ENCODE measurements around the gene ACO1.

GRCh38 chr9:32404856-32405255 is 20.4 kb downstream of the ACO1 start:
- TF ChIP-seq ZNF580 (tag by site-specific recombination; IDR thresholded peaks at IDR 0.05), result no peak
- TF ChIP-seq TCF7L2 (IDR thresholded peaks at IDR 0.05; ENCODE audit: borderline replicate concordance, low read depth, low read length), result no peak
- no peak for TF ChIP-seq CTCF (tag by site-specific recombination; IDR thresholded peaks at IDR 0.05)
- TF ChIP-seq, protein P1, sequence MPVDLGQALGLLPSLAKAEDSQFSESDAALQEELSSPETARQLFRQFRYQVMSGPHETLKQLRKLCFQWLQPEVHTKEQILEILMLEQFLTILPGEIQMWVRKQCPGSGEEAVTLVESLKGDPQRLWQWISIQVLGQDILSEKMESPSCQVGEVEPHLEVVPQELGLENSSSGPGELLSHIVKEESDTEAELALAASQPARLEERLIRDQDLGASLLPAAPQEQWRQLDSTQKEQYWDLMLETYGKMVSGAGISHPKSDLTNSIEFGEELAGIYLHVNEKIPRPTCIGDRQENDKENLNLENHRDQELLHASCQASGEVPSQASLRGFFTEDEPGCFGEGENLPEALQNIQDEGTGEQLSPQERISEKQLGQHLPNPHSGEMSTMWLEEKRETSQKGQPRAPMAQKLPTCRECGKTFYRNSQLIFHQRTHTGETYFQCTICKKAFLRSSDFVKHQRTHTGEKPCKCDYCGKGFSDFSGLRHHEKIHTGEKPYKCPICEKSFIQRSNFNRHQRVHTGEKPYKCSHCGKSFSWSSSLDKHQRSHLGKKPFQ (tag by site-specific recombination; IDR thresholded peaks at IDR 0.05), result no peak
- TF ChIP-seq, protein P2, sequence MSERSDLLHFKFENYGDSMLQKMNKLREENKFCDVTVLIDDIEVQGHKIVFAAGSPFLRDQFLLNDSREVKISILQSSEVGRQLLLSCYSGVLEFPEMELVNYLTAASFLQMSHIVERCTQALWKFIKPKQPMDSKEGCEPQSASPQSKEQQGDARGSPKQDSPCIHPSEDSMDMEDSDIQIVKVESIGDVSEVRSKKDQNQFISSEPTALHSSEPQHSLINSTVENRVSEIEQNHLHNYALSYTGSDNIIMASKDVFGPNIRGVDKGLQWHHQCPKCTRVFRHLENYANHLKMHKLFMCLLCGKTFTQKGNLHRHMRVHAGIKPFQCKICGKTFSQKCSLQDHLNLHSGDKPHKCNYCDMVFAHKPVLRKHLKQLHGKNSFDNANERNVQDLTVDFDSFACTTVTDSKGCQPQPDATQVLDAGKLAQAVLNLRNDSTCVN (tag by site-specific recombination; optimal IDR thresholded peaks at IDR 0.05), result no peak
- no peak for TF ChIP-seq ZBTB21 (tag by site-specific recombination; IDR thresholded peaks at IDR 0.05)
- TF ChIP-seq ZNF223 (tag by site-specific recombination; IDR thresholded peaks at IDR 0.05), result no peak
- no peak for TF ChIP-seq ZFP3 (tag by site-specific recombination; IDR thresholded peaks at IDR 0.05; ENCODE audit: low read depth)
- no peak for TF ChIP-seq ZNF558 (tag by site-specific recombination; IDR thresholded peaks at IDR 0.05)
- no peak for TF ChIP-seq ZBTB11 (tag by site-specific recombination; conservative IDR thresholded peaks at IDR 0.05; ENCODE audit: low read depth)
- no peak for TF ChIP-seq ZBTB20 (tag by site-specific recombination; IDR thresholded peaks at IDR 0.05)
- no peak for TF ChIP-seq ZNF544 (tag by site-specific recombination; IDR thresholded peaks at IDR 0.05)
- TF ChIP-seq ZNF274 (IDR thresholded peaks at IDR 0.05; ENCODE audit: low read length), result no peak
- no peak for TF ChIP-seq ZNF274 (tag by site-specific recombination; IDR thresholded peaks at IDR 0.05; ENCODE audit: borderline replicate concordance)
- no peak for TF ChIP-seq ZNF23 (tag by site-specific recombination; IDR thresholded peaks at IDR 0.05; ENCODE audit: borderline replicate concordance)
